GM23338 (cell line): Measurements from ENCODE around the gene MPPE1. TPM values are rescaled to one million over a fixed set of nuclear protein-coding genes. Genes with fewer than 3 reads are reported as not detected.

Experiments
- ATAC-seq: fragments of 200-7000 bp; cut with Tn5 transposase; 3 replicates; pipeline ENCODE4 v1.9.1; 2020
- DNase-seq: peaks from one replicate; pipeline ENCODE4 v3.0.0-alpha.2; 2015; ENCODE audit warnings: low spot score
- H2AFZ ChIP-seq: fragments of 200-600 bp; sonication (generic); 2 replicates; pipeline ENCODE4 v1.8.0; 2016; ENCODE audit warnings: antibody characterized with exemption, mild to moderate bottlenecking, moderate library complexity
- H3F3A ChIP-seq: fragments of 200-600 bp; sonication (generic); replicated peaks from 2 replicates; pipeline ENCODE4 v1.8.0; 2017; ENCODE audit warnings: antibody characterized with exemption, mixed run types, low read depth
- H3K27ac ChIP-seq: fragments of 200-600 bp; sonication (generic); 2 replicates; pipeline ENCODE4 v1.6.1; 2016; ENCODE audit warnings: low read depth
- H3K27me3 ChIP-seq: fragments of 200-600 bp; sonication (generic); 2 replicates; pipeline ENCODE4 v1.8.0; 2016; ENCODE audit warnings: mild to moderate bottlenecking, mixed run types, moderate library complexity; ENCODE audit not compliant: insufficient read depth
- H3K36me3 ChIP-seq: fragments of 200-600 bp; sonication (generic); 2 replicates; pipeline ENCODE4 v1.8.0; 2016; ENCODE audit warnings: mild to moderate bottlenecking; ENCODE audit not compliant: insufficient read depth
- H3K4me1 ChIP-seq: fragments of 200-600 bp; sonication (generic); 2 replicates; pipeline ENCODE4 v1.8.0; 2016; ENCODE audit warnings: mild to moderate bottlenecking, moderate library complexity; ENCODE audit not compliant: insufficient read depth
- H3K4me2 ChIP-seq: fragments of 200-600 bp; sonication (generic); 2 replicates; pipeline ENCODE4 v1.7.1; 2017; ENCODE audit warnings: mixed run types
- H3K4me3 ChIP-seq: fragments of 200-600 bp; sonication (generic); 2 replicates; pipeline ENCODE4 v1.6.1; 2016; ENCODE audit warnings: mixed run types
- H3K79me2 ChIP-seq: fragments of 200-600 bp; sonication (generic); replicated peaks from 2 replicates; pipeline ENCODE4 v1.8.0; 2017; ENCODE audit warnings: mild to moderate bottlenecking; ENCODE audit not compliant: insufficient read depth
- H3K9me2 ChIP-seq: fragments of 200-600 bp; sonication (generic); 2 replicates; pipeline ENCODE4 v1.8.0; 2017; ENCODE audit not compliant: insufficient read depth
- H4K20me1 ChIP-seq: fragments of 200-600 bp; sonication (generic); replicated peaks from 2 replicates; pipeline ENCODE4 v1.8.0; 2017; ENCODE audit warnings: mild to moderate bottlenecking; ENCODE audit not compliant: insufficient read depth
- H3K27ac Mint-ChIP-seq: 2 replicates; pipeline ENCODE4 v1.8.0; 2020; ENCODE audit warnings: inconsistent platforms, mild to moderate bottlenecking, moderate library complexity, mixed read lengths
- H3K27me3 Mint-ChIP-seq: 3 replicates; pipeline ENCODE4 v1.8.0; 2022; ENCODE audit warnings: low read depth, mild to moderate bottlenecking, moderate library complexity, mixed read lengths, inconsistent platforms; ENCODE audit not compliant: insufficient read depth, poor library complexity
- H3K36me3 Mint-ChIP-seq: 3 replicates; pipeline ENCODE4 v1.8.0; 2021; ENCODE audit warnings: low read depth, mild to moderate bottlenecking, inconsistent platforms, moderate library complexity, mixed read lengths
- H3K4me1 Mint-ChIP-seq: 3 replicates; pipeline ENCODE4 v1.8.0; 2020; ENCODE audit warnings: mild to moderate bottlenecking, inconsistent platforms, mixed read lengths
- H3K4me3 Mint-ChIP-seq: 3 replicates; pipeline ENCODE4 v1.8.0; 2021; ENCODE audit warnings: moderate library complexity, mild to moderate bottlenecking, inconsistent platforms, mixed read lengths
- H3K9me3 Mint-ChIP-seq: 3 replicates; pipeline ENCODE4 v1.8.0; 2020; ENCODE audit warnings: moderate library complexity, mild to moderate bottlenecking, inconsistent platforms, mixed read lengths
- CREB1 ChIP-seq: fragments of 250-450 bp; sonication (Bioruptor Pico); IDR thresholded peaks from 2 replicates; pipeline ENCODE4 v1.5.0; 2020; ENCODE audit warnings: low read depth, mild to moderate bottlenecking, moderate library complexity
- EZH2 ChIP-seq: fragments of 200-600 bp; sonication (generic); IDR thresholded peaks from one replicate; pipeline ENCODE4 v1.8.0; 2017; ENCODE audit warnings: antibody characterized with exemption, mild to moderate bottlenecking, low read depth; ENCODE audit not compliant: unreplicated experiment
- EZH2phosphoT487 ChIP-seq: fragments of 200-600 bp; sonication (generic); IDR thresholded peaks from one replicate; pipeline ENCODE4 v1.8.1; 2018; ENCODE audit warnings: antibody characterized with exemption; ENCODE audit not compliant: unreplicated experiment
- JUNB ChIP-seq: IDR thresholded peaks from one replicate; pipeline ENCODE4 v1.6.1; 2016; ENCODE audit warnings: antibody characterized with exemption; ENCODE audit not compliant: unreplicated experiment
- NANOG ChIP-seq: IDR thresholded peaks from 2 replicates; pipeline ENCODE4 v1.6.1; 2016; ENCODE audit warnings: antibody characterized with exemption, borderline replicate concordance
- POLR2AphosphoS5 ChIP-seq: IDR thresholded peaks from 2 replicates; pipeline ENCODE4 v1.6.1; 2016; ENCODE audit warnings: antibody characterized with exemption, low read depth
- STAT1 ChIP-seq: IDR thresholded peaks from one replicate; pipeline ENCODE4 v1.6.1; 2016; ENCODE audit warnings: antibody characterized with exemption; ENCODE audit not compliant: unreplicated experiment
- ZNF114 ChIP-seq: fragments of 250-450 bp; sonication (Bioruptor Pico); IDR thresholded peaks from 2 replicates; pipeline ENCODE4 v1.5.0; 2020; ENCODE audit warnings: mild to moderate bottlenecking, moderate library complexity
- ZNF331 ChIP-seq: fragments of 250-450 bp; sonication (Bioruptor Pico); IDR thresholded peaks from 2 replicates; pipeline ENCODE4 v1.5.0; 2020; ENCODE audit warnings: low read depth, mild to moderate bottlenecking, moderate library complexity
- polyA plus RNA-seq: library from polyadenylated mRNA; unstranded; fragments of >200 nt; fragmentation: Nextera tagmentation; extraction: Ambion mirVana; gene quantifications from 2 replicates; pipeline ENCODE4 v1.2.1, GENCODE V29; 2016
- total RNA-seq: library from RNA; depleted of rRNA; stranded (reverse); fragments of >200 nt; shearing (Covaris generic); gene quantifications from 2 replicates; pipeline ENCODE4 v1.2.3, GENCODE V29; 2014
- TF ChIP-seq, protein P1 (sequence below): fragments of 250-450 bp; sonication (Bioruptor Pico); IDR thresholded peaks from 2 replicates; pipeline ENCODE4 v1.5.0; 2020; ENCODE audit warnings: mild to moderate bottlenecking, moderate library complexity
- TF ChIP-seq, protein P2 (sequence below): IDR thresholded peaks from 2 replicates; pipeline ENCODE4 v1.6.1; 2016; ENCODE audit warnings: antibody characterized with exemption
- TF ChIP-seq, protein P3 (sequence below), 2 experiments: fragments of 200-600 bp in 1 of 2; sonication (generic) in 1 of 2; conservative IDR thresholded peaks; 2 replicates each; pipeline versions ENCODE4 v1.5.1 to v1.6.1; 2016 to 2017; ENCODE audit warnings: antibody characterized with exemption in 2 of 2, low read depth in 2 of 2, mild to moderate bottlenecking in 2 of 2, moderate library complexity in 1 of 2
- TF ChIP-seq, protein P4 (sequence below): IDR thresholded peaks from one replicate; pipeline ENCODE4 v1.6.1; 2018; ENCODE audit warnings: antibody characterized with exemption; ENCODE audit not compliant: unreplicated experiment

The MPPE1 gene
- total and polyA plus RNA-seq, 2 experiments from 2014 or later = 18.8 to 24.6 TPM

DNA sequence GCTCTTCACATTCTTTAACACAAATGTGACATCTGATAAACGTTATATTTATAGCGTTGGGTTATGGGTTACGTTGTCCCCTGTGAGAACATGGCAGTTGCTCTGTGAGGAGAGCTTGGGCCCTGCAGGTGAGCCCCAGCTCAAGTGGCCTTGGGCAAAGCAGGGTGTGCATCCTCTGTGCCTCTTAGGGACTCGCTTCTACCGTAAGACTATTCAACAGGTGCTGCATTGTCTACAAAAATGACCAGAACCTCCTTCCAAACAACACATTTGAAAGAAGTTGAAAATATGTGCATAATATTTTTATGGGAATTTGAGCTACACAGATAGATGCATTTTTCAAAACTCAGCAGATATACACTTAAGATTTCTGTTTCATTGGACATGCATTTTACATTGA is 73.3 kb downstream of the MPPE1 start:
- Histone ChIP-seq H4K20me1 (no peaks in the 10 kb centered on the region), H3K9me2 (no peaks in the 10 kb centered on the region; the same call in 1 of the 2 replicates), H3K27ac (no peak overlapping the region), H3K4me3 (no peak overlapping the region), H3F3A (no peaks in the 10 kb centered on the region), H3K4me2 (no peak overlapping the region), H2AFZ (no peak overlapping the region), H3K27me3 (no peaks in the 10 kb centered on the region), H3K79me2 (no peaks in the 10 kb centered on the region), H3K4me1 (peaks cover 3% of the 10 kb centered on the region; the same call in 1 of the 2 replicates), H3K36me3 (no peaks in the 10 kb centered on the region)
- ATAC-seq = no peak
- H3K4me1 Mint-ChIP-seq = peaks cover 7% of the 10 kb centered on the region; the same call in 2 of the 3 replicates
- no peak overlapping the region for H3K27ac Mint-ChIP-seq
- H3K36me3 Mint-ChIP-seq = no peaks in the 10 kb centered on the region
- no peaks in the 10 kb centered on the region; the same call in 2 of the 3 replicates for H3K9me3 Mint-ChIP-seq
- H3K27me3 Mint-ChIP-seq = peaks cover 4% of the 10 kb centered on the region
- TF ChIP-seq POLR2AphosphoS5 = no peak
- TF ChIP-seq, protein P1, sequence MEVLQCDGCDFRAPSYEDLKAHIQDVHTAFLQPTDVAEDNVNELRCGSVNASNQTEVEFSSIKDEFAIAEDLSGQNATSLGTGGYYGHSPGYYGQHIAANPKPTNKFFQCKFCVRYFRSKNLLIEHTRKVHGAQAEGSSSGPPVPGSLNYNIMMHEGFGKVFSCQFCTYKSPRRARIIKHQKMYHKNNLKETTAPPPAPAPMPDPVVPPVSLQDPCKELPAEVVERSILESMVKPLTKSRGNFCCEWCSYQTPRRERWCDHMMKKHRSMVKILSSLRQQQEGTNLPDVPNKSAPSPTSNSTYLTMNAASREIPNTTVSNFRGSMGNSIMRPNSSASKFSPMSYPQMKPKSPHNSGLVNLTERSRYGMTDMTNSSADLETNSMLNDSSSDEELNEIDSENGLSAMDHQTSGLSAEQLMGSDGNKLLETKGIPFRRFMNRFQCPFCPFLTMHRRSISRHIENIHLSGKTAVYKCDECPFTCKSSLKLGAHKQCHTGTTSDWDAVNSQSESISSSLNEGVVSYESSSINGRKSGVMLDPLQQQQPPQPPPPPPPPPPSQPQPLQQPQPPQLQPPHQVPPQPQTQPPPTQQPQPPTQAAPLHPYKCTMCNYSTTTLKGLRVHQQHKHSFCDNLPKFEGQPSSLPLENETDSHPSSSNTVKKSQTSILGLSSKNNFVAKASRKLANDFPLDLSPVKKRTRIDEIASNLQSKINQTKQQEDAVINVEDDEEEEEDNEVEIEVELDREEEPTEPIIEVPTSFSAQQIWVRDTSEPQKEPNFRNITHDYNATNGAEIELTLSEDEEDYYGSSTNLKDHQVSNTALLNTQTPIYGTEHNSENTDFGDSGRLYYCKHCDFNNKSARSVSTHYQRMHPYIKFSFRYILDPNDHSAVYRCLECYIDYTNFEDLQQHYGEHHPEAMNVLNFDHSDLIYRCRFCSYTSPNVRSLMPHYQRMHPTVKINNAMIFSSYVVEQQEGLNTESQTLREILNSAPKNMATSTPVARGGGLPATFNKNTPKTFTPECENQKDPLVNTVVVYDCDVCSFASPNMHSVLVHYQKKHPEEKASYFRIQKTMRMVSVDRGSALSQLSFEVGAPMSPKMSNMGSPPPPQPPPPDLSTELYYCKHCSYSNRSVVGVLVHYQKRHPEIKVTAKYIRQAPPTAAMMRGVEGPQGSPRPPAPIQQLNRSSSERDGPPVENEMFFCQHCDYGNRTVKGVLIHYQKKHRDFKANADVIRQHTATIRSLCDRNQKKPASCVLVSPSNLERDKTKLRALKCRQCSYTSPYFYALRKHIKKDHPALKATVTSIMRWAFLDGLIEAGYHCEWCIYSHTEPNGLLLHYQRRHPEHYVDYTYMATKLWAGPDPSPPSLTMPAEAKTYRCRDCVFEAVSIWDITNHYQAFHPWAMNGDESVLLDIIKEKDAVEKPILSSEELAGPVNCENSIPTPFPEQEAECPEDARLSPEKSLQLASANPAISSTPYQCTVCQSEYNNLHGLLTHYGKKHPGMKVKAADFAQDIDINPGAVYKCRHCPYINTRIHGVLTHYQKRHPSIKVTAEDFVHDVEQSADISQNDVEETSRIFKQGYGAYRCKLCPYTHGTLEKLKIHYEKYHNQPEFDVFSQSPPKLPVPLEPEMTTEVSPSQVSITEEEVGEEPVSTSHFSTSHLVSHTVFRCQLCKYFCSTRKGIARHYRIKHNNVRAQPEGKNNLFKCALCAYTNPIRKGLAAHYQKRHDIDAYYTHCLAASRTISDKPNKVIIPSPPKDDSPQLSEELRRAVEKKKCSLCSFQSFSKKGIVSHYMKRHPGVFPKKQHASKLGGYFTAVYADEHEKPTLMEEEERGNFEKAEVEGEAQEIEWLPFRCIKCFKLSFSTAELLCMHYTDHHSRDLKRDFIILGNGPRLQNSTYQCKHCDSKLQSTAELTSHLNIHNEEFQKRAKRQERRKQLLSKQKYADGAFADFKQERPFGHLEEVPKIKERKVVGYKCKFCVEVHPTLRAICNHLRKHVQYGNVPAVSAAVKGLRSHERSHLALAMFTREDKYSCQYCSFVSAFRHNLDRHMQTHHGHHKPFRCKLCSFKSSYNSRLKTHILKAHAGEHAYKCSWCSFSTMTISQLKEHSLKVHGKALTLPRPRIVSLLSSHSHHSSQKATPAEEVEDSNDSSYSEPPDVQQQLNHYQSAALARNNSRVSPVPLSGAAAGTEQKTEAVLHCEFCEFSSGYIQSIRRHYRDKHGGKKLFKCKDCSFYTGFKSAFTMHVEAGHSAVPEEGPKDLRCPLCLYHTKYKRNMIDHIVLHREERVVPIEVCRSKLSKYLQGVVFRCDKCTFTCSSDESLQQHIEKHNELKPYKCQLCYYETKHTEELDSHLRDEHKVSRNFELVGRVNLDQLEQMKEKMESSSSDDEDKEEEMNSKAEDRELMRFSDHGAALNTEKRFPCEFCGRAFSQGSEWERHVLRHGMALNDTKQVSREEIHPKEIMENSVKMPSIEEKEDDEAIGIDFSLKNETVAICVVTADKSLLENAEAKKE (CRISPR knock-in tag) = no peak
- TF ChIP-seq, protein P2, sequence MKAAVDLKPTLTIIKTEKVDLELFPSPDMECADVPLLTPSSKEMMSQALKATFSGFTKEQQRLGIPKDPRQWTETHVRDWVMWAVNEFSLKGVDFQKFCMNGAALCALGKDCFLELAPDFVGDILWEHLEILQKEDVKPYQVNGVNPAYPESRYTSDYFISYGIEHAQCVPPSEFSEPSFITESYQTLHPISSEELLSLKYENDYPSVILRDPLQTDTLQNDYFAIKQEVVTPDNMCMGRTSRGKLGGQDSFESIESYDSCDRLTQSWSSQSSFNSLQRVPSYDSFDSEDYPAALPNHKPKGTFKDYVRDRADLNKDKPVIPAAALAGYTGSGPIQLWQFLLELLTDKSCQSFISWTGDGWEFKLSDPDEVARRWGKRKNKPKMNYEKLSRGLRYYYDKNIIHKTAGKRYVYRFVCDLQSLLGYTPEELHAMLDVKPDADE = no peak
- no peak for TF ChIP-seq EZH2phosphoT487
- no peak for TF ChIP-seq JUNB
- no peak for TF ChIP-seq NANOG
- no peak for TF ChIP-seq ZNF331
- TF ChIP-seq EZH2 = no peak
- no peak for TF ChIP-seq STAT1
- TF ChIP-seq, protein P3, sequence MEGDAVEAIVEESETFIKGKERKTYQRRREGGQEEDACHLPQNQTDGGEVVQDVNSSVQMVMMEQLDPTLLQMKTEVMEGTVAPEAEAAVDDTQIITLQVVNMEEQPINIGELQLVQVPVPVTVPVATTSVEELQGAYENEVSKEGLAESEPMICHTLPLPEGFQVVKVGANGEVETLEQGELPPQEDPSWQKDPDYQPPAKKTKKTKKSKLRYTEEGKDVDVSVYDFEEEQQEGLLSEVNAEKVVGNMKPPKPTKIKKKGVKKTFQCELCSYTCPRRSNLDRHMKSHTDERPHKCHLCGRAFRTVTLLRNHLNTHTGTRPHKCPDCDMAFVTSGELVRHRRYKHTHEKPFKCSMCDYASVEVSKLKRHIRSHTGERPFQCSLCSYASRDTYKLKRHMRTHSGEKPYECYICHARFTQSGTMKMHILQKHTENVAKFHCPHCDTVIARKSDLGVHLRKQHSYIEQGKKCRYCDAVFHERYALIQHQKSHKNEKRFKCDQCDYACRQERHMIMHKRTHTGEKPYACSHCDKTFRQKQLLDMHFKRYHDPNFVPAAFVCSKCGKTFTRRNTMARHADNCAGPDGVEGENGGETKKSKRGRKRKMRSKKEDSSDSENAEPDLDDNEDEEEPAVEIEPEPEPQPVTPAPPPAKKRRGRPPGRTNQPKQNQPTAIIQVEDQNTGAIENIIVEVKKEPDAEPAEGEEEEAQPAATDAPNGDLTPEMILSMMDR (conservative IDR thresholded peaks at IDR 0.05; ENCODE audit: low read depth in 2 of 2) = no peak
- TF ChIP-seq CREB1 (CRISPR knock-in tag) = no peak
- TF ChIP-seq, protein P4, sequence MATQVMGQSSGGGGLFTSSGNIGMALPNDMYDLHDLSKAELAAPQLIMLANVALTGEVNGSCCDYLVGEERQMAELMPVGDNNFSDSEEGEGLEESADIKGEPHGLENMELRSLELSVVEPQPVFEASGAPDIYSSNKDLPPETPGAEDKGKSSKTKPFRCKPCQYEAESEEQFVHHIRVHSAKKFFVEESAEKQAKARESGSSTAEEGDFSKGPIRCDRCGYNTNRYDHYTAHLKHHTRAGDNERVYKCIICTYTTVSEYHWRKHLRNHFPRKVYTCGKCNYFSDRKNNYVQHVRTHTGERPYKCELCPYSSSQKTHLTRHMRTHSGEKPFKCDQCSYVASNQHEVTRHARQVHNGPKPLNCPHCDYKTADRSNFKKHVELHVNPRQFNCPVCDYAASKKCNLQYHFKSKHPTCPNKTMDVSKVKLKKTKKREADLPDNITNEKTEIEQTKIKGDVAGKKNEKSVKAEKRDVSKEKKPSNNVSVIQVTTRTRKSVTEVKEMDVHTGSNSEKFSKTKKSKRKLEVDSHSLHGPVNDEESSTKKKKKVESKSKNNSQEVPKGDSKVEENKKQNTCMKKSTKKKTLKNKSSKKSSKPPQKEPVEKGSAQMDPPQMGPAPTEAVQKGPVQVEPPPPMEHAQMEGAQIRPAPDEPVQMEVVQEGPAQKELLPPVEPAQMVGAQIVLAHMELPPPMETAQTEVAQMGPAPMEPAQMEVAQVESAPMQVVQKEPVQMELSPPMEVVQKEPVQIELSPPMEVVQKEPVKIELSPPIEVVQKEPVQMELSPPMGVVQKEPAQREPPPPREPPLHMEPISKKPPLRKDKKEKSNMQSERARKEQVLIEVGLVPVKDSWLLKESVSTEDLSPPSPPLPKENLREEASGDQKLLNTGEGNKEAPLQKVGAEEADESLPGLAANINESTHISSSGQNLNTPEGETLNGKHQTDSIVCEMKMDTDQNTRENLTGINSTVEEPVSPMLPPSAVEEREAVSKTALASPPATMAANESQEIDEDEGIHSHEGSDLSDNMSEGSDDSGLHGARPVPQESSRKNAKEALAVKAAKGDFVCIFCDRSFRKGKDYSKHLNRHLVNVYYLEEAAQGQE = no peak
- no peak for TF ChIP-seq ZNF114
- no peak overlapping the region for H3K4me3 Mint-ChIP-seq
- no peak for DNase-seq
